ENCODE data around the gene INTS1. TPM values are rescaled to one million over a fixed set of nuclear protein-coding genes. Genes with fewer than 3 reads are reported as not detected.

The INTS1 gene
- total RNA-seq, 4 donors from 2014 or later, result 29.8 to 65.5 (median 41.4) TPM

GRCh38 chr7:1475991-1476390, 28.2 kb downstream of the INTS1 start:
- Histone ChIP-seq H3K4me1 (peaks cover 0 to 10% (median 6%) of the 10 kb centered on the region in 3 donors), H3K27me3 (no peaks in the 10 kb centered on the region), H3K9me3 (no peaks in the 10 kb centered on the region), H3K36me3 (peaks cover 0 to 99% of the 10 kb centered on the region in 2 donors), H3K4me3 (no peak overlapping the region), H3K27ac (no peak overlapping the region)
- no peak for TF ChIP-seq POLR2AphosphoS5 (IDR thresholded peaks at IDR 0.05)
- no peak for TF ChIP-seq POLR2A (IDR thresholded peaks at IDR 0.05)
- TF ChIP-seq, protein P1, sequence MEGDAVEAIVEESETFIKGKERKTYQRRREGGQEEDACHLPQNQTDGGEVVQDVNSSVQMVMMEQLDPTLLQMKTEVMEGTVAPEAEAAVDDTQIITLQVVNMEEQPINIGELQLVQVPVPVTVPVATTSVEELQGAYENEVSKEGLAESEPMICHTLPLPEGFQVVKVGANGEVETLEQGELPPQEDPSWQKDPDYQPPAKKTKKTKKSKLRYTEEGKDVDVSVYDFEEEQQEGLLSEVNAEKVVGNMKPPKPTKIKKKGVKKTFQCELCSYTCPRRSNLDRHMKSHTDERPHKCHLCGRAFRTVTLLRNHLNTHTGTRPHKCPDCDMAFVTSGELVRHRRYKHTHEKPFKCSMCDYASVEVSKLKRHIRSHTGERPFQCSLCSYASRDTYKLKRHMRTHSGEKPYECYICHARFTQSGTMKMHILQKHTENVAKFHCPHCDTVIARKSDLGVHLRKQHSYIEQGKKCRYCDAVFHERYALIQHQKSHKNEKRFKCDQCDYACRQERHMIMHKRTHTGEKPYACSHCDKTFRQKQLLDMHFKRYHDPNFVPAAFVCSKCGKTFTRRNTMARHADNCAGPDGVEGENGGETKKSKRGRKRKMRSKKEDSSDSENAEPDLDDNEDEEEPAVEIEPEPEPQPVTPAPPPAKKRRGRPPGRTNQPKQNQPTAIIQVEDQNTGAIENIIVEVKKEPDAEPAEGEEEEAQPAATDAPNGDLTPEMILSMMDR (IDR thresholded peaks at IDR 0.05), result no peak
- TF ChIP-seq EP300 (IDR thresholded peaks at IDR 0.05), result no peak
- ATAC-seq, result no peak
- no CpG with 5 or more reads among the region's 22 CpGs for WGBS, 2 donors (ENCODE audit: low coverage in 1 of 2)

DNA sequence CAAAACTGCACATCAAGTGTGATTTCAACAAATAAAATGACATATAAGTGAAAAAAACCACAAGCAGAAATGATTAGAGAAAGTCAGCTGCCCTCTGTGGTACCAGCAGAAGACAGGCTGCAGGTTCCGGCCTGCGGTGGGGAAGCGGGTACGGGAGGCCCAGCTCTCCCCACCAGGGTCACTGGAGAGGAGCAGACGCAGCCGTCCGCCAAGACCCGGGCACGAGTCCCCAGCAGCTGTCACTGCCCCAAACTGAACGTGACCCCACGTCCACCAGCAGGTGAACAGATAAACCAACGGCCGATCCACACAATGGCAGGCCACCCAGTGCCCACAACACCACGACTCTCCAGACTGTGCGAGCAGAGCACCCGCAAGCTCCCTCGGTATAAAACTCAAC, 28.8 kb downstream of the INTS1 start:
- Histone ChIP-seq H3K27me3 (no peaks in the 10 kb centered on the region), H3K27ac (no peak overlapping the region), H3K9me3 (no peaks in the 10 kb centered on the region), H3K4me3 (no peak overlapping the region), H3K4me1 (peaks cover 0 to 10% (median 6%) of the 10 kb centered on the region in 3 donors), H3K36me3 (peaks cover 0 to 99% of the 10 kb centered on the region in 2 donors)
- WGBS, 2 donors (ENCODE audit: low coverage in 1 of 2), result 93% methylated on average over 5 of the region's 17 CpGs; no CpG with 5 or more reads in 1 of the 2 donors
- no peak for ATAC-seq
- TF ChIP-seq POLR2A (IDR thresholded peaks at IDR 0.05) (no peak), POLR2AphosphoS5 (IDR thresholded peaks at IDR 0.05) (no peak), EP300 (IDR thresholded peaks at IDR 0.05) (no peak)
- TF ChIP-seq, protein P1 (IDR thresholded peaks at IDR 0.05), result no peak

DNA sequence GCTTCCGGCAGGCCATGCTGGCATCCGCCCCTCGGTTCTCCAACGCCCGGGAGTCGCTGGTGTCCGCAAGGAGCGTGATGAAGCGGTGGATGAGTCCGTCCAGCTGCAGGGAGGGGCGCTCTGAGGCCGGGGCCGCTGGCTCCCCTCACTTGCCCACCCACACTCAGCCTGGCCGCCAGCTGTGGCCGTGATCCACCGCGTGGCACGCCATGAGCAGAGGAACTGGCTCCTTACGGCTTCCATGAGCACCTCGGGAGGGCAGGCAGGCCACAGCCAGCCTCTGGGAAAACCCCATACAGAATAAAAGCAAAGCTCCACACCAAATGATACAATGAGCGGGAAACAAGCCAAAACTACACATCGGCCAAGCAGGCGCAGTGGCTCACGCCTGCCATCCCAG, 29.5 kb downstream of the INTS1 start:
- WGBS, 2 donors (ENCODE audit: low coverage in 1 of 2), result 55 to 86% methylated on average over 2 to 4 of the region's 24 CpGs
- Histone ChIP-seq H3K4me1 (peaks cover 0 to 10% (median 6%) of the 10 kb centered on the region in 3 donors), H3K36me3 (peaks cover 0 to 99% of the 10 kb centered on the region in 2 donors), H3K27me3 (no peaks in the 10 kb centered on the region), H3K4me3 (no peak overlapping the region), H3K9me3 (no peaks in the 10 kb centered on the region), H3K27ac (no peak overlapping the region)
- TF ChIP-seq, protein P1 (IDR thresholded peaks at IDR 0.05), result no peak
- TF ChIP-seq EP300 (IDR thresholded peaks at IDR 0.05), result no peak
- no peak for TF ChIP-seq POLR2A (IDR thresholded peaks at IDR 0.05)
- no peak for ATAC-seq

DNA sequence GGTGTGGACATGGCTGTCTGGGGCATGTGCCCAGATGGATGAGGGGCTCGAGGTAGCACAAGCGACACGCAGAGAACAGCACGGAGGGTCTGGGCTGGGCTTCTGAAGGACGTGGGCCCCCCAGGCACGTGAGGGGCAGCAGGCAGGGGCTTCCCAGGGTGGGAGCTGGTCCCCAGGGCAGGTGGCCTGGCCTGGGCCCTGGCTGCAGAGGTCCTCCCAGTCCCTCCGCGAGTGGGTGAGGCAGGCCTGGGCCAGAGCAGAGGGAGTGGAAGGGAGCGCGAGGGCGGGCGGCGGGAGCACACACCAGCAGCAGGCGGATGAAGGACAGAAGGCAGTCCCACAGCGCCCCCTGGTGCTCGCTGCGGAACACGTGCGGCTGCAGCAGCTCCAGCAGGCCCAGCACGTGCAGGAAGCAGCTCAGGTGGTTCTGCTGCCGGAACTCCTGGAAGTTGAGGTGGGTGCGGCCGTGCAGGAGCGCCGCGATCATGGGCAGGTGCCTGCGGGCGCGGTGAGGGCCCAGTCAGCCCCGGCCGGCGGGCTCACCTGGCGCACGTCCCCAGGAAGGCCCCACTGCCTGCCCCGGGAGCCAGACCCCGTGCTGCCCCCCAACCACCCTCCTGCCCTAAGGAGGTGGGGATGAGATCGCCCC, 30.2 kb downstream of the INTS1 start:
- Histone ChIP-seq H3K4me3 (no peak overlapping the region), H3K9me3 (no peaks in the 10 kb centered on the region), H3K4me1 (peaks cover 0 to 10% (median 6%) of the 10 kb centered on the region in 3 donors), H3K27me3 (no peaks in the 10 kb centered on the region), H3K36me3 (peaks cover 0 to 99% of the 10 kb centered on the region in 2 donors), H3K27ac (no peak overlapping the region)
- peak; percentile 82 for ATAC-seq
- TF ChIP-seq EP300 (IDR thresholded peaks at IDR 0.05) (no peak), POLR2A (IDR thresholded peaks at IDR 0.05) (no peak), POLR2AphosphoS5 (IDR thresholded peaks at IDR 0.05) (peak; percentile 46)
- TF ChIP-seq, protein P1 (IDR thresholded peaks at IDR 0.05), result peak in 3 of 4 experiments; percentile 95 to 97 (median 97)
- WGBS, 2 donors (ENCODE audit: low coverage in 1 of 2), result no CpG with 5 or more reads among the region's 37 CpGs

GRCh38 chr7:1470901-1471300, 33.3 kb downstream of the INTS1 start:
- Histone ChIP-seq H3K36me3 (peaks cover 0 to 76% of the 10 kb centered on the region in 2 donors), H3K4me3 (no peak overlapping the region), H3K27me3 (no peaks in the 10 kb centered on the region), H3K27ac (no peak overlapping the region), H3K9me3 (no peaks in the 10 kb centered on the region), H3K4me1 (peaks cover 0 to 26% (median 22%) of the 10 kb centered on the region in 3 donors)
- WGBS, 2 donors (ENCODE audit: low coverage in 1 of 2), result no CpG with 5 or more reads among the region's 21 CpGs
- no peak for ATAC-seq
- TF ChIP-seq POLR2AphosphoS5 (IDR thresholded peaks at IDR 0.05) (no peak), POLR2A (IDR thresholded peaks at IDR 0.05) (no peak), EP300 (IDR thresholded peaks at IDR 0.05) (no peak)
- TF ChIP-seq, protein P1 (IDR thresholded peaks at IDR 0.05), result no peak
